ENCODE data around the gene PRUNE2.

GRCh38 chr9:76917299-76917698, 11.4 kb upstream of the PRUNE2 start:
- TF ChIP-seq CTCF (IDR thresholded peaks at IDR 0.05; ENCODE audit: insufficient read depth, low read length): no peak
- TF ChIP-seq POLR2AphosphoS5 (IDR thresholded peaks at IDR 0.05; ENCODE audit: low read depth): no peak
- TF ChIP-seq, protein P1, sequence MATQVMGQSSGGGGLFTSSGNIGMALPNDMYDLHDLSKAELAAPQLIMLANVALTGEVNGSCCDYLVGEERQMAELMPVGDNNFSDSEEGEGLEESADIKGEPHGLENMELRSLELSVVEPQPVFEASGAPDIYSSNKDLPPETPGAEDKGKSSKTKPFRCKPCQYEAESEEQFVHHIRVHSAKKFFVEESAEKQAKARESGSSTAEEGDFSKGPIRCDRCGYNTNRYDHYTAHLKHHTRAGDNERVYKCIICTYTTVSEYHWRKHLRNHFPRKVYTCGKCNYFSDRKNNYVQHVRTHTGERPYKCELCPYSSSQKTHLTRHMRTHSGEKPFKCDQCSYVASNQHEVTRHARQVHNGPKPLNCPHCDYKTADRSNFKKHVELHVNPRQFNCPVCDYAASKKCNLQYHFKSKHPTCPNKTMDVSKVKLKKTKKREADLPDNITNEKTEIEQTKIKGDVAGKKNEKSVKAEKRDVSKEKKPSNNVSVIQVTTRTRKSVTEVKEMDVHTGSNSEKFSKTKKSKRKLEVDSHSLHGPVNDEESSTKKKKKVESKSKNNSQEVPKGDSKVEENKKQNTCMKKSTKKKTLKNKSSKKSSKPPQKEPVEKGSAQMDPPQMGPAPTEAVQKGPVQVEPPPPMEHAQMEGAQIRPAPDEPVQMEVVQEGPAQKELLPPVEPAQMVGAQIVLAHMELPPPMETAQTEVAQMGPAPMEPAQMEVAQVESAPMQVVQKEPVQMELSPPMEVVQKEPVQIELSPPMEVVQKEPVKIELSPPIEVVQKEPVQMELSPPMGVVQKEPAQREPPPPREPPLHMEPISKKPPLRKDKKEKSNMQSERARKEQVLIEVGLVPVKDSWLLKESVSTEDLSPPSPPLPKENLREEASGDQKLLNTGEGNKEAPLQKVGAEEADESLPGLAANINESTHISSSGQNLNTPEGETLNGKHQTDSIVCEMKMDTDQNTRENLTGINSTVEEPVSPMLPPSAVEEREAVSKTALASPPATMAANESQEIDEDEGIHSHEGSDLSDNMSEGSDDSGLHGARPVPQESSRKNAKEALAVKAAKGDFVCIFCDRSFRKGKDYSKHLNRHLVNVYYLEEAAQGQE (IDR thresholded peaks at IDR 0.05; ENCODE audit: insufficient replicate concordance, low read depth): no peak

All from HL-60 (cell line).